Measurements from ENCODE around the gene CRNN. TPM values are rescaled to one million over a fixed set of nuclear protein-coding genes. Genes with fewer than 3 reads are reported as not detected.

The CRNN gene
- total RNA-seq = not detected

DNA sequence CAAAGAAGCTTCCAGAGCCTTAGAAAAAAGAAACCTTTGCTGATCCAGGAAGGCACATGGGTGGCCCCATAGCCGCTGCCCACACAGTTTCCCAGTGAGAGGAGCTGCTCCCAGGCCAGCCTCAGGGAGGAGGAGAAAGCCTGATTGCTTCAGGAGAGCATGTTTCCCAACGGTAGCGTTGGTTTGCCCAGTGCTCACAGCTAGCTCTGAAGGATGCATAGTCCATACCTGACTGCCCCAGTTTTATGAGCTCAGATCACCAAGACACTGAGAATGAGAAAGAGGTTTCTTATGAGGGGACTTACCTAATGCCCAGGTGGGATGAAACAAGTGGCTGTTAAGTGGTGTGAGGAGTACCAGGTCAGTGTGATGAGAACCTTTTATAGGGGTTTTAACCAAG lies at the start of gene CRNN:
Gene CRNN (minus strand): TSS at position 355 of the 400 bp plus-strand sequence. CDS start 2,030 bp downstream, outside the sequence.
- H3K27ac Mint-ChIP-seq = no peak within 1 kb of the TSS
- H3K4me3 Mint-ChIP-seq = no peak within 1 kb of the TSS
- H3K9me3 Mint-ChIP-seq = no peaks in the 10 kb centered on the region
- peaks cover 32 to 34% of the 10 kb centered on the region in 2 donors for H3K27me3 Mint-ChIP-seq
- no peaks in the 10 kb centered on the region for H3K36me3 Mint-ChIP-seq
- ATAC-seq (no peak), DNase-seq (ENCODE audit: low spot score) (no peak)
- no peaks in the 10 kb centered on the region for H3K4me1 Mint-ChIP-seq (ENCODE audit: low read depth in 2 of 2)

GRCh38 chr1:152462636-152463035 lies 48.6 kb upstream of the CRNN start:
- Mint-ChIP-seq H3K27me3 (peaks cover 13 to 24% of the 10 kb centered on the region in 2 donors), H3K4me3 (no peak overlapping the region), H3K9me3 (no peaks in the 10 kb centered on the region), H3K27ac (no peak overlapping the region), H3K4me1 (ENCODE audit: low read depth in 2 of 2) (peaks cover 24 to 27% of the 10 kb centered on the region in 2 donors), H3K36me3 (peaks cover 12% of the 10 kb centered on the region)
- no peak for ATAC-seq
- no peak for DNase-seq (ENCODE audit: low spot score)

DNA sequence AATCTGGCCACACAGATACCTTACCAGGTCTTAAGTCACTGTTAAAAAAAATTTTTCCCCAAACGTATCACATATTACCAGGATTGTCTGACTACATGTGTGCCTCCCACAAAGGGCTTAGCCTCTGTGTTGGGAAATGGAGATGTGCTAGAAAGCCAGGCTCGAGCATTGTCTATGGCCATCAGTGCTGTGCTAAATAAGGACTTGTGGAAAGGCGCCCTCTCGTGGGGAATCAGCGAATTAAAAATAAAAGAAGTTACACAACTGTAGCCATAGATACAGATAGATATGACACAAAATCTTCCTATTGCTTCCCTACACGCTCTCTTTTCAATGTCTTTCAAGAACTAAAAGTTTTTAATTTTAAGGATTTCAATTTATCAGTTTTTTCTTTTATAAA lies 47.5 kb upstream of the CRNN start:
- H3K36me3 Mint-ChIP-seq = peaks cover 5% of the 10 kb centered on the region
- H3K27me3 Mint-ChIP-seq = peaks cover 8 to 16% of the 10 kb centered on the region in 2 donors
- no peaks in the 10 kb centered on the region for H3K9me3 Mint-ChIP-seq
- H3K4me3 Mint-ChIP-seq = no peak overlapping the region
- DNase-seq (ENCODE audit: low spot score) = peak; percentile 71
- ATAC-seq = peak; percentile 43 to 45
- H3K4me1 Mint-ChIP-seq (ENCODE audit: low read depth in 2 of 2) = peaks cover 24 to 27% of the 10 kb centered on the region in 2 donors
- H3K27ac Mint-ChIP-seq = peak overlapping the region; percentile 47 to 80

- Mint-ChIP-seq H3K4me1 (ENCODE audit: low read depth in 2 of 2) (peaks cover 24 to 27% of the 10 kb centered on the region in 2 donors), H3K9me3 (no peaks in the 10 kb centered on the region), H3K36me3 (no peaks in the 10 kb centered on the region), H3K27ac (peak overlapping the region; percentile 73 to 85), H3K4me3 (peak overlapping the region; percentile 78), H3K27me3 (peaks cover 3 to 10% of the 10 kb centered on the region in 2 donors)
- DNase-seq (ENCODE audit: low spot score) = no peak
- ATAC-seq = no peak
Observed at GRCh38 chr1:152460529-152460899, 46.5 kb upstream of the CRNN start.

DNA sequence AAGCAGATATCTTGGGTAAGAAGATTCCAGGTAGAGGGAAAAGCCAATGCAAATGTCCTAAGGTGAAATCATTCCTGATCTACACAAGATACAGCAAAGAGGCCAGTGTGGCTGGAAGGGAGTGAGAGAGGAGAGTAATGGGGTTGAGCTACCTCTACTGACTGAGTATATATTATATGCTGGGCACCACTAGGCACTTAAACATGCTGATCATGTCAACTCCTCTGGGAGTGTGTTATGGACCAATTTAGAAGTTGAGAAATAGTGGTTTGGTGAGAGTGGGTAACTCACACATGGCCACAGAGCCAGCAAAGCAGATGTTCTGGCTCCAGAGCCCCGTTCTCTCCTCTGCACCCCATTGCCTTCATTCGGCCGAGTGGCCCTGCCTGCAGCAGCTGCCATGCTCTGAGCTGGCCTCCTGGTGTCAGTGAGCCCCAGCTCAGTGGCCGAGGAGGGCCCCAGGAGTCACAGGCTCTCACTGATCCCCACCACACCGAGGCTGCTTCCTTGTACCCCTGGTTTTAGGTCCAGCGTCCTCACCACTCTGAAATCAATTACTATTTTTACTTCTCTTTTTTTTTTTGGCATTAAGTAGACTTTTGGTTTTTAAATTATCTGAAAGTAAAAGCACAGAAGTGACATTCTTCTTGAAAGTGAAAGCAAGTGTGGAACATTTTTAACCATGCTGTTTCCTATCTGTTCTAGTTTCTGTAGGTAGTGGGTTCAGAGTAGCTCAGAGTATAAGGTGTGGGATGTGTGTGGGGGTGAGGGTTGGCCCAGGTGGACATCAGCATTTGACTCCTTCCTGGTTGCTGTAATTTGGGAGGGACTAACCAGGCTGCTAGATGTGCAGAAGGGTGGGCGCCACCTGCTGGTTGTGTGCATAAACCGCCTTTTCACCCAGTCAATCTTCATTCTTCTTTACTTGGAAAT lies 45.8 kb upstream of the CRNN start:
- Mint-ChIP-seq H3K27me3 (peaks cover 5 to 7% of the 10 kb centered on the region in 2 donors), H3K4me3 (peak overlapping the region; percentile 78), H3K4me1 (ENCODE audit: low read depth in 2 of 2) (peaks cover 24 to 27% of the 10 kb centered on the region in 2 donors), H3K27ac (peak overlapping the region; percentile 73 to 85), H3K9me3 (no peaks in the 10 kb centered on the region), H3K36me3 (no peaks in the 10 kb centered on the region)
- ATAC-seq (peak; percentile 84 to 86), DNase-seq (ENCODE audit: low spot score) (peak; percentile 75)

DNA sequence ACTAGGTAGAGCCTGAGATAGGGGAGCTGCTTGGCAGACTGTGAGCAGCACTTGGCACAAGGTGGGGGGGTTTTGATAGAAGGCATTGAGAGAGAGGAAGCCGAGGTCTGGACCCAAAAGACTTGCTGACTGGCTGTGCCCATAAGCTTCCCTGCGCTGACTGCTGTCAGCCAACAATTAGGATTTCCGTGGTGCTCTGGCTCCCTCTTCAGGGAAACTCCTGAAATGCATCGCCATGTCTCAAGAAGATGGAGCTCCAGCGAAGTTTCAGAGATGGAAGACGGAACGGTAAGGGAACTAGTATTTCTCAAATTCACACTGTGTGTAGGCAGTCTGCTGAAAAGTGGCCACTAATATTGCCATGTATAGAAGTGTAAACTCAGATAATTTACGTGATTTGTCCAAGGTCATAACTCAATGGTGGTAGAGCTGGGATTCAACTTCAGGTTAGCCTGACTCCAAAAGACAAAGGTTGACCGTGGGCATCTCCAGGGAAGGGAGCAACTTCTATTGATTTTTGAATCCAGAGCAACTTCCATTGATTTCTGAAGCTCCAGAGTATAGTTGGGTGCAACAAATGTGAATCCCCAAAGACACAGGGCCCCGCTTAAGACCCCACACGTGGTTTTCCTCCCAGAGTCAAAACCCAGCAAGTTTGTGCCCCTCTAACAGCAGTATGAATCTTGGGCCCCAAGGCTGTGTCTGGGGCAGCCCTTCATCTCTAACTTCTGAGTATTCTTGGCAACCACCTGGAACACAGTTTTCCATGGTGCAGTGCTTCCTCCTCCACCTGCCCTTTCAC lies 44.5 kb upstream of the CRNN start:
- no peaks in the 10 kb centered on the region for H3K9me3 Mint-ChIP-seq
- H3K4me3 Mint-ChIP-seq = peak overlapping the region; percentile 13
- peak; percentile 64 to 74 for ATAC-seq

DNA sequence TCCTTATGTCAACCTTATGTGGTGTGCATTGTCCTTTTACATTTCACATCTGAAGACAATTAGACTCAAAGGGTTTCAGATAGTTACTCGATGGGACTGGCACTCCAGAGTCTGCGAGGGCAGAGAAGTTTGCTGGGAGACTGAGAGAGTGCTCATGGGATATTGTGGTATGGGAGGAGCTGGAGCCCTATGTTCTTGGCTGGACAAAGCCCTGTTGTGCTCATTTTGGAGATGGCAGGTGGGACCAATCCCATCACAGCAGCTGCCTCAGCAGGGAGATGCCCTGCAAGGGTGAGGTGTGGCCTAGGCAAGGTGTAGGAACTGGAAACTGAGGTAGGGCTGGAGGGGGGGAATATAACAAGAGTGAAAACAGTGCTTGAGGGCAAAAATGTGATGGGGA lies 43.5 kb upstream of the CRNN start:
- no peak overlapping the region for H3K4me3 Mint-ChIP-seq
- no peaks in the 10 kb centered on the region for H3K36me3 Mint-ChIP-seq
- ATAC-seq = no peak
- H3K9me3 Mint-ChIP-seq = no peaks in the 10 kb centered on the region
- H3K27ac Mint-ChIP-seq = no peak overlapping the region
- DNase-seq (ENCODE audit: low spot score) = no peak
- peaks cover 6 to 12% of the 10 kb centered on the region in 2 donors for H3K27me3 Mint-ChIP-seq
- H3K4me1 Mint-ChIP-seq (ENCODE audit: low read depth in 2 of 2) = peaks cover 24 to 27% of the 10 kb centered on the region in 2 donors

More for the DNA sequence above, 44.5 kb upstream of the CRNN start:
- Mint-ChIP-seq H3K27me3 (peaks cover 2 to 8% of the 10 kb centered on the region in 2 donors), H3K36me3 (no peaks in the 10 kb centered on the region), H3K27ac (peak overlapping the region; percentile 41 to 73), H3K4me1 (ENCODE audit: low read depth in 2 of 2) (peaks cover 24 to 27% of the 10 kb centered on the region in 2 donors)
- DNase-seq (ENCODE audit: low spot score) = peak; percentile 71

GRCh38 chr1:152457071-152457470 lies 43.0 kb upstream of the CRNN start:
- no peaks in the 10 kb centered on the region for H3K36me3 Mint-ChIP-seq
- H3K27ac Mint-ChIP-seq = no peak overlapping the region
- peak in 1 of 2 donors; percentile 12 for ATAC-seq
- no peak overlapping the region for H3K4me3 Mint-ChIP-seq
- DNase-seq (ENCODE audit: low spot score) = no peak
- H3K9me3 Mint-ChIP-seq = no peaks in the 10 kb centered on the region
- H3K27me3 Mint-ChIP-seq = peaks cover 11 to 16% of the 10 kb centered on the region in 2 donors
- H3K4me1 Mint-ChIP-seq (ENCODE audit: low read depth in 2 of 2) = peaks cover 24 to 27% of the 10 kb centered on the region in 2 donors

GRCh38 chr1:152451254-152451653 lies 37.2 kb upstream of the CRNN start:
- Mint-ChIP-seq H3K9me3 (no peaks in the 10 kb centered on the region), H3K36me3 (no peaks in the 10 kb centered on the region), H3K4me1 (ENCODE audit: low read depth in 2 of 2) (no peaks in the 10 kb centered on the region), H3K4me3 (no peak overlapping the region), H3K27me3 (peaks cover 12 to 23% of the 10 kb centered on the region in 2 donors), H3K27ac (no peak overlapping the region)
- ATAC-seq = no peak
- no peak for DNase-seq (ENCODE audit: low spot score)

GRCh38 chr1:152449661-152450060 lies 35.6 kb upstream of the CRNN start:
- no peaks in the 10 kb centered on the region for H3K36me3 Mint-ChIP-seq
- no peaks in the 10 kb centered on the region for H3K9me3 Mint-ChIP-seq
- no peak overlapping the region for H3K27ac Mint-ChIP-seq
- DNase-seq (ENCODE audit: low spot score) (no peak), ATAC-seq (peak in 1 of 2 donors; percentile 38)
- no peak overlapping the region for H3K4me3 Mint-ChIP-seq
- H3K27me3 Mint-ChIP-seq = peaks cover 12 to 19% of the 10 kb centered on the region in 2 donors
- no peaks in the 10 kb centered on the region for H3K4me1 Mint-ChIP-seq (ENCODE audit: low read depth in 2 of 2)

- Mint-ChIP-seq H3K4me1 (ENCODE audit: low read depth in 2 of 2) (no peaks in the 10 kb centered on the region), H3K27ac (no peak overlapping the region), H3K4me3 (no peak overlapping the region), H3K9me3 (no peaks in the 10 kb centered on the region), H3K36me3 (no peaks in the 10 kb centered on the region), H3K27me3 (peaks cover 12 to 18% of the 10 kb centered on the region in 2 donors)
- ATAC-seq (no peak), DNase-seq (ENCODE audit: low spot score) (no peak)
Observed at GRCh38 chr1:152448496-152448895, 34.4 kb upstream of the CRNN start.

- H3K27me3 Mint-ChIP-seq = peaks cover 12 to 18% of the 10 kb centered on the region in 2 donors
- H3K27ac Mint-ChIP-seq = no peak overlapping the region
- no peaks in the 10 kb centered on the region for H3K36me3 Mint-ChIP-seq
- ATAC-seq = no peak
- no peak for DNase-seq (ENCODE audit: low spot score)
- H3K4me3 Mint-ChIP-seq = no peak overlapping the region
- H3K4me1 Mint-ChIP-seq (ENCODE audit: low read depth in 2 of 2) = no peaks in the 10 kb centered on the region
- H3K9me3 Mint-ChIP-seq = no peaks in the 10 kb centered on the region
Observed at GRCh38 chr1:152448095-152448494, 34.0 kb upstream of the CRNN start.

DNA sequence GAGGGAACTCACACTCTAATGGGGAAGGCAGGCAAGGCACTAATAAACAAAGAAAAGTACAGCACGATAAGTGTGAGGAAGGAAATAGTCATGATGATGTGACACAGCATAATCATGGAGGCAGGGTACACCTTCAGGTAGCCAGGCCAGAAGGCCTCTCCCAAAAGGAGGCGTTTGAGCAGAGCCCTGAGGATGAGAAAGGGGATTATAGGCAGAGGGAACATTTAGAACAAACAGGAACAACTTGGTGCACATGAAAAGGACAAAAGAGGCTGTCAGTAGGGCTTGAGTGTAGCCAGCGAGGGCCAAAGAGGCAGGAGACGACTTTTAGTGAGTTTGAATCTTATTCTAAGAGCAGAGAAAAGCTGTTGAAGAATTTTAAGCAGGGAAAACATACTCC lies 33.4 kb upstream of the CRNN start:
- no peaks in the 10 kb centered on the region for H3K4me1 Mint-ChIP-seq (ENCODE audit: low read depth in 2 of 2)
- no peak for DNase-seq (ENCODE audit: low spot score)
- H3K9me3 Mint-ChIP-seq = no peaks in the 10 kb centered on the region
- H3K27me3 Mint-ChIP-seq = peaks cover 6 to 14% of the 10 kb centered on the region in 2 donors
- H3K27ac Mint-ChIP-seq = no peak overlapping the region
- H3K36me3 Mint-ChIP-seq = no peaks in the 10 kb centered on the region
- no peak for ATAC-seq
- H3K4me3 Mint-ChIP-seq = no peak overlapping the region

DNA sequence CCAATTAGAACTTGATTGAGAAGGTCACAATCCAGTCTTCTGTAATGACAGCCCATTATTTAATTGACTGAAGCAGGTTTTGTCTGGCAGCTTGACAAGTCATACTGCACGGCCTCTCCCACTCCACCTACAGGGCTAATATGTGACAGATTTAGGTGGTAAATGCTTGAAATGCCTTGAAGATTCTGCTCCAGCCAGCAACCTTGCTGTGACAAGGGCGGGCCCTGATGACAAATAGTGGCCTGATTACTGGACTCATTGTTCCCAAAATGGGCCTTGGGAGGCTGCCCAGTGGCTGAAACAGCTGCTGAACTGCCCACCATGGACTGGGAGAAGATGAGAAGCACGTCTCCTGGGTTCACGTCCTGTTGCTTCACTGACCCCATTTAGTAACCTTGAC lies 30.0 kb upstream of the CRNN start:
- ATAC-seq (no peak), DNase-seq (ENCODE audit: low spot score) (no peak)
- no peaks in the 10 kb centered on the region for H3K36me3 Mint-ChIP-seq
- no peaks in the 10 kb centered on the region for H3K9me3 Mint-ChIP-seq
- peaks cover 2 to 10% of the 10 kb centered on the region in 2 donors for H3K27me3 Mint-ChIP-seq
- H3K27ac Mint-ChIP-seq = no peak overlapping the region
- H3K4me3 Mint-ChIP-seq = no peak overlapping the region
- no peaks in the 10 kb centered on the region for H3K4me1 Mint-ChIP-seq (ENCODE audit: low read depth in 2 of 2)

Measured in natural killer cell treated with Interleukin-12 subunit alpha and Interleukin-12 subunit beta and Interleukin-15 and Interleukin-18, amount 100 ng/mL, for 72 hours (primary cell).